ENCODE data around the gene INTS3.
A peak's percentile ranks its signal among the peaks of the same experiment; 100 is the strongest.

The INTS3 gene, protein sequence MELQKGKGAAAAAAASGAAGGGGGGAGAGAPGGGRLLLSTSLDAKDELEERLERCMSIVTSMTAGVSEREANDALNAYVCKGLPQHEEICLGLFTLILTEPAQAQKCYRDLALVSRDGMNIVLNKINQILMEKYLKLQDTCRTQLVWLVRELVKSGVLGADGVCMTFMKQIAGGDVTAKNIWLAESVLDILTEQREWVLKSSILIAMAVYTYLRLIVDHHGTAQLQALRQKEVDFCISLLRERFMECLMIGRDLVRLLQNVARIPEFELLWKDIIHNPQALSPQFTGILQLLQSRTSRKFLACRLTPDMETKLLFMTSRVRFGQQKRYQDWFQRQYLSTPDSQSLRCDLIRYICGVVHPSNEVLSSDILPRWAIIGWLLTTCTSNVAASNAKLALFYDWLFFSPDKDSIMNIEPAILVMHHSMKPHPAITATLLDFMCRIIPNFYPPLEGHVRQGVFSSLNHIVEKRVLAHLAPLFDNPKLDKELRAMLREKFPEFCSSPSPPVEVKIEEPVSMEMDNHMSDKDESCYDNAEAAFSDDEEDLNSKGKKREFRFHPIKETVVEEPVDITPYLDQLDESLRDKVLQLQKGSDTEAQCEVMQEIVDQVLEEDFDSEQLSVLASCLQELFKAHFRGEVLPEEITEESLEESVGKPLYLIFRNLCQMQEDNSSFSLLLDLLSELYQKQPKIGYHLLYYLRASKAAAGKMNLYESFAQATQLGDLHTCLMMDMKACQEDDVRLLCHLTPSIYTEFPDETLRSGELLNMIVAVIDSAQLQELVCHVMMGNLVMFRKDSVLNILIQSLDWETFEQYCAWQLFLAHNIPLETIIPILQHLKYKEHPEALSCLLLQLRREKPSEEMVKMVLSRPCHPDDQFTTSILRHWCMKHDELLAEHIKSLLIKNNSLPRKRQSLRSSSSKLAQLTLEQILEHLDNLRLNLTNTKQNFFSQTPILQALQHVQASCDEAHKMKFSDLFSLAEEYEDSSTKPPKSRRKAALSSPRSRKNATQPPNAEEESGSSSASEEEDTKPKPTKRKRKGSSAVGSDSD

GRCh38 chr1:153727463-153728304 is at the start of gene INTS3:
Gene INTS3, plus strand, starts transcription at chr1:153728050. Its CDS starts 585 bp downstream, at chr1:153728635.
- peak; percentile 99 for DNase-seq (ENCODE audit: low spot score)

GRCh38 chr1:153678519-153679336 is 49.1 kb upstream of the INTS3 start, which contains the start of gene NPR1:
Gene NPR1, plus strand, starts transcription at chr1:153678688. Its CDS starts 421 bp downstream, at chr1:153679109.
- peak; percentile 28 for DNase-seq (ENCODE audit: low spot score)

- DNase-seq (ENCODE audit: low spot score), result no peak
Observed at GRCh38 chr1:153679337-153680119, 48.3 kb upstream of the INTS3 start.

- DNase-seq (ENCODE audit: low spot score), result no peak
Observed at GRCh38 chr1:153680120-153680403, 47.8 kb upstream of the INTS3 start.

DNA sequence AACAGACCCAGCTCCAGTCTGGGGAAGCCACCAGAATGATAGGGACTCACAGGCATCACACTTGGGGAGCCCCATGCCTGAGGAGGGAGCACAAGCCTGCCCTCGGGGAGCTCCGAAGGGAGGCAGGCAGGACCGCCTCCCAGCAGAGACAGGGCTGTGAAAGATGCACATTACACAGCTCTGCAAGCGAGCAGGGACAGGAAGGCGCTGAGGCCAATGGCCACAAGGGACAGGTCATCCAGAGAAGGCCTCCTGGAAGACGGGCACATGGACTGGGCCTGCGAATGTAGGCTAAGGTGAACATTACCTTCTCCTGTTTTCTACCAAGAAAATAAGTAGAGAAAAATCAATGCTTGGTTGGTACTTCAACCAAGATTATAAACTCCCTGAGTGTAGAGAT is 45.1 kb upstream of the INTS3 start:
- no peak for DNase-seq (ENCODE audit: low spot score)

- no peak for DNase-seq (ENCODE audit: low spot score)
Observed at GRCh38 chr1:153683854-153684253, 44.0 kb upstream of the INTS3 start.

DNA sequence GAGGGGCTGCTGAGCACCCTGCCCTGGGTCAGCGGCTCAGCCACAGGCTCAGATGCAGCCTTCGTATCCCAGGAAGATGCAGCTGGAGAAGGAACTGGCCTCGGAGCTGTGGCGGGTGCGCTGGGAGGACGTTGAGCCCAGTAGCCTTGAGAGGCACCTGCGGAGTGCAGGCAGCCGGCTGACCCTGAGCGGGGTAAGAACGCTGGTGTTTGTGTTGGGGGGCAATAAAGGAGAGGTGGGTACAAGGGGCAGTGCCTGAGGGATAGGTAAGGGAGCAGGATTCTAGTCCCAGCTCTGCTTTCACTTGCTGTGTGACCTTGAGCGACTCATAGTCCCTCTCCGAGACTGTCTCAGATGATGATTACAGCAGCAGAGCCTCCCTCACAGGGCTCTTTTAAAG is 43.0 kb upstream of the INTS3 start:
- DNase-seq (ENCODE audit: low spot score), result no peak

- no peak for DNase-seq (ENCODE audit: low spot score)
Observed at GRCh38 chr1:153685544-153686340, 42.1 kb upstream of the INTS3 start.

DNA sequence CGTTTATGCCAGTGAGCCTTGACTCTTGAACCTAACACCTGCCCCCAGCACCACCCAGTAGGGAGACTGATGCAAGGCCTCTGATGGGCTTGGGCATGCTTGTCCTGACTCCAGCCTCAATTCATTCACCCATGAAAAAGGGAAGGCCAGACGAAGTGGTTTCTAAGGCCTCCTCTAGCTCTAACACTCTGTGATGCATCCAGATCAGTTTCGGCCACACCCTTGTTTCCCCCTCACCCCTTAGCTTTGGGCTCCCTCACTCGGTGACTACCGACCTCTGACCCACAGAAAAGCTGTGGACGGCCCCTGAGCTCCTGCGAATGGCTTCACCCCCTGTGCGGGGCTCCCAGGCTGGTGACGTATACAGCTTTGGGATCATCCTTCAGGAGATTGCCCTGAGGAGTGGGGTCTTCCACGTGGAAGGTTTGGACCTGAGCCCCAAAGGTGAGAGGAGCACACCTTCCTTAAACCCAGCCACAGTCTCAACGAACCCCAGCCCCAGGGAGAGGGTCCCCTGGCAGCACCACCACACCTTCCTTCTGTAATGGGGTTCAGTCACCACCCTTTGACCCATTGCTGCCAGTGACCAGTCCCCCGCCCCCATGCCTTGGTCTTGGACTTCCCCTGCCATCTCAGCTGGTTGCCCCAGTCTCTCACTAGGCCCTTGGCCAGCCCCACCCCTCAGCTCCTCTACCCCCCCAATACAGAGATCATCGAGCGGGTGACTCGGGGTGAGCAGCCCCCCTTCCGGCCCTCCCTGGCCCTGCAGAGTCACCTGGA is 40.3 kb upstream of the INTS3 start:
- DNase-seq (ENCODE audit: low spot score), result no peak

GRCh38 chr1:153688276-153688675 is 39.6 kb upstream of the INTS3 start:
- DNase-seq (ENCODE audit: low spot score), result no peak

DNA sequence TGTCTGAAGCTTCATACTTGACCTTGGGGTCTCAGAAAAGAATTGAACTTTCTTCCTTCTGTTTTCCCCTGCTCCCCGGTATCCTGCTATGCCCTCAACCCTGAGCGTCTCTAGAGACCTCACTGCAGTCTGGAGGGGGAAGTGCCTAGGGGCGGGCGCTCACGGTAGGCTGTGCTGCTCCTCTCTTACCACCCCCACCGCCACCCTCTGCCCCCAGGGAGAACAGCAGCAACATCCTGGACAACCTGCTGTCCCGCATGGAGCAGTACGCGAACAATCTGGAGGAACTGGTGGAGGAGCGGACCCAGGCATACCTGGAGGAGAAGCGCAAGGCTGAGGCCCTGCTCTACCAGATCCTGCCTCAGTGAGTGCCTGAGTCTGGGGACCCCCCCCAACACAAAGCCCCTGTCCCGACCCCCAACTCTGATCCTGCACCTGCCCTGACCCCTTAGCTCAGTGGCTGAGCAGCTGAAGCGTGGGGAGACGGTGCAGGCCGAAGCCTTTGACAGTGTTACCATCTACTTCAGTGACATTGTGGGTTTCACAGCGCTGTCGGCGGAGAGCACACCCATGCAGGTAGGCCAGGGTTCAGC is 39.0 kb upstream of the INTS3 start:
- no peak for DNase-seq (ENCODE audit: low spot score)

DNA sequence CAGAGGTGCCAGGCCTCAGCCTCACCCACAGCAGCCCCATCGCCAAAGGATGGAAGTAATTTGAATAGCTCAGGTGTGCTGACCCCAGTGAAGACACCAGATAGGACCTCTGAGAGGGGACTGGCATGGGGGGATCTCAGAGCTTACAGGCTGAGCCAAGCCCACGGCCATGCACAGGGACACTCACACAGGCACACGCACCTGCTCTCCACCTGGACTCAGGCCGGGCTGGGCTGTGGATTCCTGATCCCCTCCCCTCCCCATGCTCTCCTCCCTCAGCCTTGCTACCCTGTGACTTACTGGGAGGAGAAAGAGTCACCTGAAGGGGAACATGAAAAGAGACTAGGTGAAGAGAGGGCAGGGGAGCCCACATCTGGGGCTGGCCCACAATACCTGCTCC is 34.4 kb upstream of the INTS3 start:
- DNase-seq (ENCODE audit: low spot score), result no peak

DNA sequence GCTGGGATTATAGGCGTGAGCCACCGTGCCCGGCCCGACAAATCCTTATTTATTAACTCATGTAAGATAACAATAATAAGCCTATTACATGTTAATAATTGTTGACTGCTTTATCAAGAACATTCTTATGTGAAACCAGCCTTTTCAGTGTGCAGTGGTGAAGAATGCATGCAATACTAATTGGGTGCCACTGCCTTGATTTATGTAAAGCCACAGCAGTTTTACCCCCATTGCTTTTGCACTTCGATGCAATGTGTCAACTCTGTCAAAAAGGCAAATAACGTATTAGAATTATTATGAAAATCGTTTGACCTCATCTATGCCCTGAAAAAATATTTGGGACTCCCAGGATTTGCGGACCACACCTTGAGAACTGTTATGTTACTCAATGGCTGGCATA is 31.1 kb upstream of the INTS3 start:
- DNase-seq (ENCODE audit: low spot score), result no peak

GRCh38 chr1:153697191-153698019 is 30.4 kb upstream of the INTS3 start:
- no peak for DNase-seq (ENCODE audit: low spot score)

- no peak for DNase-seq (ENCODE audit: low spot score)
Observed at GRCh38 chr1:153698020-153698922, 29.6 kb upstream of the INTS3 start.
